Epithelial cell of prostate (primary cell): ENCODE results near the gene GOPC.
A peak's percentile ranks its signal among the peaks of the same experiment; 100 is the strongest.

Source experiments
- DNase-seq: peaks from one replicate; pipeline ENCODE4 v3.0.0-alpha.2; 2011; ENCODE audit warnings: low read depth, low spot score
- H3K27ac ChIP-seq: fragments of 450-650 bp; 2 replicates; pipeline ENCODE4 v1.5.1; 2017; ENCODE audit warnings: mild to moderate bottlenecking

GOPC gene

GRCh38 chr6:117600008-117600743 is 2.1 kb downstream of the GOPC start:
- DNase-seq = no peak

GRCh38 chr6:117597755-117598154 is 4.6 kb downstream of the GOPC start:
- H3K27ac ChIP-seq = no peak overlapping the region
- no peak for DNase-seq

More at GRCh38 chr6:117600008-117600743, 2.1 kb downstream of the GOPC start:
- H3K27ac ChIP-seq = no peak overlapping the region

- H3K27ac ChIP-seq = no peak overlapping the region
- DNase-seq = no peak
These were observed 7.0 kb downstream of the GOPC start for GRCh38 chr6:117595099-117595923.

GRCh38 chr6:117592983-117593759 is 9.1 kb downstream of the GOPC start:
- DNase-seq = no peak
- H3K27ac ChIP-seq = no peak overlapping the region

- H3K27ac ChIP-seq = no peak overlapping the region
- no peak for DNase-seq
These were observed 10.9 kb downstream of the GOPC start for GRCh38 chr6:117591405-117591804.

GRCh38 chr6:117590447-117590846 is 11.9 kb downstream of the GOPC start:
- no peak for DNase-seq
- H3K27ac ChIP-seq = no peak overlapping the region

GRCh38 chr6:117585647-117586046 is 16.7 kb downstream of the GOPC start:
- DNase-seq = no peak
- no peak overlapping the region for H3K27ac ChIP-seq

- no peak for DNase-seq
- H3K27ac ChIP-seq = no peak overlapping the region
These were observed 28.1 kb downstream of the GOPC start for GRCh38 chr6:117574198-117574597.

- no peak overlapping the region for H3K27ac ChIP-seq
- DNase-seq = no peak
These were observed 29.2 kb downstream of the GOPC start for GRCh38 chr6:117573006-117573680.

GRCh38 chr6:117568831-117569410 is 33.4 kb downstream of the GOPC start:
- no peak for DNase-seq
- no peak overlapping the region for H3K27ac ChIP-seq

- no peak overlapping the region for H3K27ac ChIP-seq
- DNase-seq = no peak
These were observed 34.1 kb downstream of the GOPC start for GRCh38 chr6:117568247-117568646.

- no peak overlapping the region for H3K27ac ChIP-seq
- no peak for DNase-seq
These were observed 37.6 kb downstream of the GOPC start for GRCh38 chr6:117564681-117565080.

GRCh38 chr6:117561128-117561527 is 41.2 kb downstream of the GOPC start:
- H3K27ac ChIP-seq = no peak overlapping the region
- no peak for DNase-seq

GRCh38 chr6:117559299-117559698 is 43.0 kb downstream of the GOPC start:
- no peak overlapping the region for H3K27ac ChIP-seq
- no peak for DNase-seq

GRCh38 chr6:117558818-117559217 is 43.5 kb downstream of the GOPC start:
- no peak for DNase-seq
- peak overlapping the region; percentile 1 for H3K27ac ChIP-seq

- DNase-seq = no peak
- no peak overlapping the region for H3K27ac ChIP-seq
These were observed 44.4 kb downstream of the GOPC start for GRCh38 chr6:117557951-117558350.

GRCh38 chr6:117555882-117556498 is 46.3 kb downstream of the GOPC start:
- no peak for DNase-seq
- H3K27ac ChIP-seq = no peak overlapping the region

GRCh38 chr6:117555262-117555849 is 47.0 kb downstream of the GOPC start:
- H3K27ac ChIP-seq = peak overlapping the region; percentile 42
- DNase-seq = no peak

- H3K27ac ChIP-seq = no peak overlapping the region
- DNase-seq = no peak
These were observed 49.2 kb downstream of the GOPC start for GRCh38 chr6:117553142-117553541.
